HL-60 (cell line): ENCODE measurements around the gene SGPP2.
"Not testable (repeated sequence)": the region's sequence is repeated elsewhere in the genome, so short reads cannot be mapped to it uniquely, and the experiment has no call there.

Experiments used
- CTCF ChIP-seq: IDR thresholded peaks from one replicate; pipeline ENCODE4 v1.5.1; 2011; ENCODE audit warnings: low read length, control low read depth, inconsistent platforms; ENCODE audit not compliant: insufficient read depth
- POLR2AphosphoS5 ChIP-seq: IDR thresholded peaks from 2 replicates; pipeline ENCODE4 v1.6.1; 2012; ENCODE audit warnings: low read depth

GRCh38 chr2:222435400-222436039 is 11.2 kb downstream of the SGPP2 start:
- TF ChIP-seq CTCF, POLR2AphosphoS5: not testable (repeated sequence)
